Astrocyte (in vitro differentiated cells and primary cell): ENCODE data around the gene PKP4.

Source experiments
- CTCF ChIP-seq: IDR thresholded peaks from 2 replicates; pipeline ENCODE4 v1.5.1; 2011; ENCODE audit warnings: low read depth, mild to moderate bottlenecking, inconsistent platforms, low read length, moderate library complexity; ENCODE audit not compliant: insufficient read depth
- EZH2 ChIP-seq: IDR thresholded peaks from 2 replicates; pipeline ENCODE4 v1.6.1; 2012; ENCODE audit warnings: mild to moderate bottlenecking, low read length, inconsistent platforms; ENCODE audit not compliant: insufficient read depth

GRCh38 chr2:158689391-158689790 is 232.6 kb downstream of the PKP4 start:
- TF ChIP-seq CTCF: no peak
- no peak for TF ChIP-seq EZH2
